Fibroblast of lung (primary cell): ENCODE measurements around the gene POLR2L. TPM values are rescaled to one million over a fixed set of nuclear protein-coding genes. Genes with fewer than 3 reads are reported as not detected.

Experiments
- DNase-seq, 2 donors: peaks; one replicate each; pipeline versions ENCODE4 v3.0.0 to v3.0.0-alpha.2; 2010; ENCODE audit warnings: low read depth in 2 of 2
- H2AFZ ChIP-seq: 2 replicates; pipeline ENCODE4 v1.5.1; 2012; ENCODE audit warnings: low read length, control low read depth, inconsistent platforms
- H3K27ac ChIP-seq: 2 replicates; pipeline ENCODE4 v1.5.1; 2011; ENCODE audit warnings: low read length, control low read depth; ENCODE audit not compliant: insufficient read depth
- H3K27me3 ChIP-seq: 2 replicates; pipeline ENCODE4 v1.5.1; 2011; ENCODE audit warnings: mild to moderate bottlenecking, low read length; ENCODE audit not compliant: control insufficient read depth, insufficient read depth
- H3K36me3 ChIP-seq: 2 replicates; pipeline ENCODE4 v1.5.1; 2011; ENCODE audit warnings: low read length; ENCODE audit not compliant: control insufficient read depth, insufficient read depth
- H3K4me1 ChIP-seq: 2 replicates; pipeline ENCODE4 v1.5.1; 2011; ENCODE audit warnings: low read length; ENCODE audit not compliant: control insufficient read depth, insufficient read depth; ENCODE audit errors: extremely low read depth
- H3K4me2 ChIP-seq: 2 replicates; pipeline ENCODE4 v1.5.1; 2011; ENCODE audit warnings: low read length, control low read depth; ENCODE audit not compliant: insufficient read depth; ENCODE audit errors: extremely low read depth
- H3K4me3 ChIP-seq, 4 experiments: fragments of 200-600 bp in 1 of 4; sonication (generic) in 1 of 4; replicated peaks in 1 of 4; 2 replicates each; pipeline ENCODE4 v1.5.1; 2011 to 2016; ENCODE audit warnings: low read length in 4 of 4, low read depth in 3 of 4, mild to moderate bottlenecking in 3 of 4, control low read depth in 2 of 4, inconsistent platforms in 1 of 4, mixed read lengths in 1 of 4; ENCODE audit not compliant: insufficient read depth in 1 of 4; ENCODE audit errors: control extremely low read depth in 1 of 4
- H3K79me2 ChIP-seq: 2 replicates; pipeline ENCODE4 v1.5.1; 2012; ENCODE audit warnings: mild to moderate bottlenecking, low read length, inconsistent platforms; ENCODE audit not compliant: control insufficient read depth, insufficient read depth
- H3K9ac ChIP-seq: 2 replicates; pipeline ENCODE4 v1.5.1; 2011; ENCODE audit warnings: mild to moderate bottlenecking, low read length, control low read depth; ENCODE audit not compliant: insufficient read depth
- H3K9me3 ChIP-seq: 2 replicates; pipeline ENCODE4 v1.5.1; 2012; ENCODE audit warnings: low read depth, low read length; ENCODE audit not compliant: control insufficient read depth, insufficient read depth
- H4K20me1 ChIP-seq: 2 replicates; pipeline ENCODE4 v1.5.1; 2011; ENCODE audit warnings: low read length; ENCODE audit not compliant: control insufficient read depth, insufficient read depth; ENCODE audit errors: extremely low read depth
- EZH2 ChIP-seq: IDR thresholded peaks from 2 replicates; pipeline ENCODE4 v1.5.1; 2012; ENCODE audit warnings: low read length, control low read depth, mild to moderate bottlenecking; ENCODE audit errors: missing control alignments
- polyA plus RNA-seq, 2 donors: library from polyadenylated mRNA; depleted of rRNA in 1 of 2; stranded (reverse) in 1 of 2; unstranded in 1 of 2; fragments of >200 nt; gene quantifications; 2 replicates each; pipeline ENCODE4 v1.2.1, GENCODE V29; 2011 to 2012; ENCODE audit warnings: missing spikeins in 1 of 2
- total RNA-seq: library from RNA; depleted of rRNA; stranded (reverse); fragments of >200 nt; gene quantifications from 2 replicates; pipeline ENCODE4 v1.2.1, GENCODE V29; 2014
- TF ChIP-seq, protein P1 (sequence below), 2 donors: IDR thresholded peaks in 1 of 2; conservative IDR thresholded peaks in 1 of 2; 1 replicate in 1 of 2; 2 replicates in 1 of 2; pipeline ENCODE4 v1.5.1; 2011 to 2012; ENCODE audit warnings: low read length in 2 of 2, control low read depth in 1 of 2, inconsistent platforms in 1 of 2, low read depth in 1 of 2, mild to moderate bottlenecking in 1 of 2

Gene POLR2L
- total and polyA plus RNA-seq, 2 donors (not counting 1 experiment from before 2014, with no cell fraction given), result 181 to 196 TPM

DNA sequence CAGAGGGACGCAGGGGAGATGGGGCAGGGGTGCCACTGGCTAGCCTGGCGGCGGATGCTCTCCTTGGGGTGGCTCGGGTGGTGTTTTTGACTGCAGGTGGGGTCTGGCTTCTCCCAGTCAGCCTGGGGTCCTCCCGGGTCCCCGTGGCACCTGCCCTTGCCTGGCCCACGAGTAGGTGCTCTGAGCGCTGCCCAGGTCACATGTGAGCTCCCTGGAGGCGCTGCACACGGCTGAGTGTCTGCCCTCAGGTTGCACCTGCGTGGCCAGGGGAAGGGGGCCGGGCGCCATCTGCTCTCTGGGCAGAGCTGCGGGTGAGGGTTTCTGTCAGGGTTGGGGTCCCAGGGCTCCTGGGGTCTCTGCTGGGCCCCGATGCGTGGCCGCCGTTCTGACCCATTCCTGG is 5.5 kb upstream of the POLR2L start:
- H2AFZ ChIP-seq, result no peak overlapping the region
- no peaks in the 10 kb centered on the region for H3K9me3 ChIP-seq
- DNase-seq, result no peak
- no peaks in the 10 kb centered on the region for H3K27me3 ChIP-seq
- peaks cover 39% of the 10 kb centered on the region for H3K4me1 ChIP-seq
- peaks cover 3% of the 10 kb centered on the region for H3K36me3 ChIP-seq
- no peak overlapping the region for H3K4me2 ChIP-seq
- H3K9ac ChIP-seq, result no peak overlapping the region
- H3K27ac ChIP-seq, result no peak overlapping the region
- H3K4me3 ChIP-seq, result no peak overlapping the region
- peaks cover 59% of the 10 kb centered on the region for H3K79me2 ChIP-seq
- H4K20me1 ChIP-seq, result no peaks in the 10 kb centered on the region
- TF ChIP-seq, protein P1, sequence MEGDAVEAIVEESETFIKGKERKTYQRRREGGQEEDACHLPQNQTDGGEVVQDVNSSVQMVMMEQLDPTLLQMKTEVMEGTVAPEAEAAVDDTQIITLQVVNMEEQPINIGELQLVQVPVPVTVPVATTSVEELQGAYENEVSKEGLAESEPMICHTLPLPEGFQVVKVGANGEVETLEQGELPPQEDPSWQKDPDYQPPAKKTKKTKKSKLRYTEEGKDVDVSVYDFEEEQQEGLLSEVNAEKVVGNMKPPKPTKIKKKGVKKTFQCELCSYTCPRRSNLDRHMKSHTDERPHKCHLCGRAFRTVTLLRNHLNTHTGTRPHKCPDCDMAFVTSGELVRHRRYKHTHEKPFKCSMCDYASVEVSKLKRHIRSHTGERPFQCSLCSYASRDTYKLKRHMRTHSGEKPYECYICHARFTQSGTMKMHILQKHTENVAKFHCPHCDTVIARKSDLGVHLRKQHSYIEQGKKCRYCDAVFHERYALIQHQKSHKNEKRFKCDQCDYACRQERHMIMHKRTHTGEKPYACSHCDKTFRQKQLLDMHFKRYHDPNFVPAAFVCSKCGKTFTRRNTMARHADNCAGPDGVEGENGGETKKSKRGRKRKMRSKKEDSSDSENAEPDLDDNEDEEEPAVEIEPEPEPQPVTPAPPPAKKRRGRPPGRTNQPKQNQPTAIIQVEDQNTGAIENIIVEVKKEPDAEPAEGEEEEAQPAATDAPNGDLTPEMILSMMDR (conservative IDR thresholded peaks at IDR 0.05 in 1 of 2, IDR thresholded peaks at IDR 0.05 in 1 of 2; ENCODE audit: low read depth in 1 of 2, low read length in 2 of 2), result no peak
- no peak for TF ChIP-seq EZH2

DNA sequence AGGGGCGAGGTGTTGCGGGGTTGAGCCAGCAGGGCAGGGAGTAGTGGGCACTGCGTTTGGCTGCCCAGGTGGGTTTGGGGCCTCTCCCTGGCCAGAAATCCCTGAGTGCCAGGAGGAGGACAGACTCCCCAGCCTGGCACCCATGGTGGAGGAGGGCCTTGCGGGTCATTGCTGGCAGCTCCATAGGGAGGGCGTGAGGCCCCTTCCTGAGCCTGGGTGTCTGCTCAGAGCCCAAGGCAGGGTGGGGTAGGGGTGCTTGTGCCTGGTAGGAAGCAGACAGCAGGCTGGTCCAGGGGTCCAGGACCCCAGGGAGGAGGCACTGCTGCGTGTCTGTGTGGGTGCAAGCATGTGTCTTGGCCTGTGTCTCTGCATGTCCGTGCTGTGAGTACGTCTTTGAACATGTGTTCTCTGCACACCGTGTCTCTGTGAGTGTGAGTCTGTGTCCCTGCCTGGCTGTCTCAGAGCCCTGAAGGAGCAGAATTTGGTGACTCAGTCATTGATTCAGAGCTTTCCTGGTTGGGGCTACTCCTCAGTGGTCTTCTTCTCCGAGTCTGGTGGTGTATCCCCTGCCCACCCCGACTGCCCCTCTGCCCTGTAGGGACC is 4.3 kb upstream of the POLR2L start:
- DNase-seq, result no peak
- H3K4me2 ChIP-seq, result peak overlapping the region; percentile 62
- TF ChIP-seq EZH2, result no peak
- TF ChIP-seq, protein P1 (conservative IDR thresholded peaks at IDR 0.05 in 1 of 2, IDR thresholded peaks at IDR 0.05 in 1 of 2; ENCODE audit: low read depth in 1 of 2, low read length in 2 of 2), result no peak
- H3K36me3 ChIP-seq, result peaks cover 3% of the 10 kb centered on the region
- H4K20me1 ChIP-seq, result peaks cover 2% of the 10 kb centered on the region
- H3K79me2 ChIP-seq, result peaks cover 61% of the 10 kb centered on the region
- H3K4me1 ChIP-seq, result peaks cover 39% of the 10 kb centered on the region
- peak overlapping the region; percentile 87 for H3K27ac ChIP-seq
- H3K9me3 ChIP-seq, result no peaks in the 10 kb centered on the region
- no peaks in the 10 kb centered on the region for H3K27me3 ChIP-seq
- H3K4me3 ChIP-seq, result no peak overlapping the region
- no peak overlapping the region for H3K9ac ChIP-seq
- no peak overlapping the region for H2AFZ ChIP-seq

DNA sequence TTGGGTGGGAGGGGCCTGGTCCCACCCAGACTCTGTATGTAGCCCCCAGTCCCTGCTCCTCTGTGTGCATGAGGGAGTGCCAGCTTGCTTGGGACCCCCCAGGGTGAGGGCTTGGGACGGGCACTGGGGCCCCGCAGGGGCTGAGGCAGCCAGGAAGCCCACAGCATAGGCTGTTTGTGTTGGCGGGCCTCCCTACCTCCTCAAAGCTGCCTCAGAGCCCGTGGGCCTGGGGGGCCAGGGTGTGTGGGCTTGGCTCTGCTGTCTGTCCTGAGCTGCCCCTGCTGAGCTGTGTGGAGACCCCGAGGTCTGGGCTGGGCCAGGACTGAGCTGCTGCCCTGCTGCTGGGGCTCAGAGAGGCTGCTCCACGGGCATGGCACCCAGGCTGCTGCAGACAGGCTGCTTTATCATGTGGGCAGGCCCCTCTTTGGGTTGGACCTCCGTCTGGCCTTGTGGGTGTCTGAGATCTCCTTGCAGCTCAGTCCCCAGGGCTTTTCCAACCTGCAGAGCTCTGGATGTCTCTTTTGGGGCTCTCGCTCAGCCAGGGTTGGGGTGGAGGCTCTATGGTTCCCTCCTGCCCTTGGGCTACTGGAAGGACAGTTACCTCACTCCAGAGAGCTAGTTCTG is 3.7 kb upstream of the POLR2L start:
- peak overlapping the region in 1 of 4 experiments; percentile 96 for H3K4me3 ChIP-seq

More for the DNA sequence above, 3.7 kb upstream of the POLR2L start:
- Histone ChIP-seq H3K79me2 (peaks cover 62% of the 10 kb centered on the region), H3K9ac (no peak overlapping the region), H3K36me3 (peaks cover 4% of the 10 kb centered on the region), H3K27ac (peak overlapping the region; percentile 87), H3K4me1 (peaks cover 37% of the 10 kb centered on the region), H4K20me1 (peaks cover 2% of the 10 kb centered on the region), H3K9me3 (no peaks in the 10 kb centered on the region), H2AFZ (no peak overlapping the region), H3K27me3 (no peaks in the 10 kb centered on the region), H3K4me2 (peak overlapping the region; percentile 62)
- TF ChIP-seq, protein P1 (conservative IDR thresholded peaks at IDR 0.05 in 1 of 2, IDR thresholded peaks at IDR 0.05 in 1 of 2; ENCODE audit: low read depth in 1 of 2, low read length in 2 of 2), result no peak
- no peak for TF ChIP-seq EZH2
- DNase-seq, result peak in 1 of 2 donors; percentile 43
